GM19023 (cell line): Measurements from ENCODE around the gene ZKSCAN7.
A peak's percentile ranks its signal among the peaks of the same experiment; 100 is the strongest.
"Not testable (repeated sequence)": the region's sequence is repeated elsewhere in the genome, so short reads cannot be mapped to it uniquely, and the experiment has no call there.

Experiments used
- ATAC-seq: cut with Tn5 transposase; IDR thresholded peaks from one replicate; pipeline ENCODE4 v1.9.1; 2021; ENCODE audit warnings: mild to moderate bottlenecking, moderate library complexity; ENCODE audit not compliant: unreplicated experiment

ZKSCAN7 gene

DNA sequence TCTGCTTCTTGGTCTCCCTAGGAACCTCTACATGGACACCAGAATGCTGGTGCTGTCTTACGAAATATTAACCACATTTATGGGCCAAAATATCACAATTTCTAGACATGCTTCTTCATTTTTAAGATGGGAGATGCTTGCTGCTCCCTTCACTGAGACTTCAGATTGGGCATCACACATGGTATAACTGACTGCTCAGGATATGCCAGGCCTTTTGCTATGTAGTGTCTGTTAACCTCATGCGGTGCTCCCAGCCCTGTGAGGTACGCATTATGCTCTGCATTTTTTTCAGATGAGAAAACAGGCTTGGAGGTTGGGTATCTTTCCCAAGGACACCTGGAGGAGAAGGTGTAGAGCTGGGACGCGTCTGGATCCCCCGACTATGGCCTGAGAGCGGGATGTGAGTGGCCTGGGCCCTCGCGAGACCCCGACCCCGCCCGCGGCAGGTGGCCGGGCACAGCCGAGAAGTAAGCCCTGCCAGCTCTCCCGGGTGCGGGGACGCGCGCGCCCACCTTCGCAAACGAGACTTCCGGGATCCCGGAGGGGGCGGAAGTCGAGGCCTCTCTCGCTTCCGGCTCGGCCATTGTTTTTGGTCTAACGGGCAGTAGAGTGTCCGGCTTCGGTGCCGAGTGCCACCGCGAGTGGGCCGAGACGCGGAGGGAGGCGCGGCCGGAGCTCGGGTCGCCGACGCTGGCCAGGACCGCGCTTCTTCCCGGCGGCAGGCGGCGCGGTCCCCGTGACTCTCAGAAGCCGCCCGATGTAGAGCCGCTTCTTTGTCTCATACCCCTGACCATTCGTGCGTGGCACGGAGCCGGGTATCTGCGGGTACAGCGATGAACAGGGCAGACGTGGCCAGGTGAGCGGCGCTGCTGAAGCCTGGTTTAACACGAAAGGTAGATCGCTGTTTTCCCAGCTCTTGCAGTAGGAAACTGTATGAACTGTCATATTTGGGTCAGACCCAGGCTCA lies at the start of gene ZKSCAN7:
Gene ZKSCAN7, plus strand, starts transcription at position 568 of the 967 bp plus-strand sequence. CDS start 1,855 bp downstream, outside the sequence.
- peak; percentile 73 for ATAC-seq

DNA sequence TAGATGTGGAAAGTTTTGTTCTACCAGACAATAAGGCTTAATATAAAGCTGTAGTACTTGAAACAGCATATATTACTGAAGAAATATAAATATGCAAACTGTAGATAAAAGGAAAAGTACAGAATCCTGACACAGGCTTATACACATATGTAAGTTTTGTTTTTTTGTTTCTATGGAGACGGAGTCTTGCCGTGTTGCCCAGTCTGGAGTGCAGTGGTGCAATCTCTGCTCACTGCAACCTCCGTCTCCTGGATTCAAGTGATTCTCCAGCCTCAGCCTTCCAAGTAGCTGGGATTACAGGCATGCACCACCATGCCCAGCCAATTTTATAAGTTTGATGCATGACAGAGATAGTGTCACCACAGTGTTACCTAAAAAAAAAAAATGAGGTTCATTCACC lies 48.4 kb upstream of the ZKSCAN7 start:
- ATAC-seq: no peak

DNA sequence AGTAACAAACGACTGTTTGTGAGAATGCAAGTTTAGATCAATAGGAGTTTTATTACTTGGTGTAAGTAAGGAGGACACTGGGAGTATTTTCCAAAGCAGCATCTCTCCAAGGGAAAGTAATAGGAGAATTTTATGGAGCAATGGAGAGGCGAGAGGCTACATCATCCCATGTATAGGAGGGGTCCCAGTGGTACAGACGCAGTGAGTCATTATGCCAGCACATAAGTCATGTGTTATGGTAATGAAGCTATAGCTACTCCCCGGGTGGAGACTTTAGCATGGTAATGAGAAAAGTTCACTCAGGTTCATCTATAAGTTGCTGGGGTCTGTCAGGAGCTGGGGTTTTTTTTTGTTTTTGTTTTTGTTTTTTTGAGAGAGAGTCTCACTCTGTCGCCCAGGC lies 48.0 kb upstream of the ZKSCAN7 start:
- ATAC-seq: no peak

DNA sequence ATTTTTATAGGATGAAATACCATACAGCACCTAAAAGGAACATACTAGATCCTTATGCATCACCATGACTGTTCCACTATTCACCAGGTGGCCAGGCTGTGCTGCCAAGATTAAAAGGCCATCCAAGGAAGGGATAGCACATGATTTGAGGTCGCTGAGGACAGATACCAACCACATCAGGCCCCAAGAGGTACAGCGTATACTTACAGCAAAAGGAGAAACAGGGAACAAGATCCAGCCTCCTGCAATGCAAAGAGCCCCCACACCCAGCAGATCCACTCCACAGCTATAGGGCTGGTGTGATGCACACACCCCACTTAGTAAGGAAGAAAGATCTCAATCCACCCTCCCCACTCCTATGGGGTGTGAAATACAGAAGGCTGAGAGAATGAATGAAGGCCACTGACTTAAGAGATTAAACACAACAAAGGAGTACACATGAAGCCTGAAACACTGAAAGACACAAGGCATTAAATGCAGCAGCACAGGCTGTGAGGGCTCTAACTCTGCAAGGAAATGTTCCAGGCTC lies 45.5 kb upstream of the ZKSCAN7 start:
- ATAC-seq: no peak

DNA sequence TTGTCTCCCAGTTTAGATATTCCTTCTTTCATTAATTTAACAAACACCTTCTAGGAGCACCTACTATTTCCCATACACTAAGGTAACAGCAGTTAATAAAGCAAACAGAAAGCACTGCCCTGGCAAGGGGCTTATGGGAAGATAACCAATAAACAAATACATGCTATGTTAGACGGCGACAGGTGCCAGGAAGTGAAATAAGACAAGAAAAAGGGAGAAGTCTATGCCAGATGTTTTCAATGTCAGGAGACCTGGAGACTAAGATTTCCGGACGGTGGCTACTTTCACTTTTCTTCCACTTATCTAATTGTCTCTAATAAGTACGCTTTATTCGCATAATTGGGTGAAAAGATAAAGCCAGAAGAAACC lies 45.0 kb upstream of the ZKSCAN7 start:
- ATAC-seq: peak; percentile 41

DNA sequence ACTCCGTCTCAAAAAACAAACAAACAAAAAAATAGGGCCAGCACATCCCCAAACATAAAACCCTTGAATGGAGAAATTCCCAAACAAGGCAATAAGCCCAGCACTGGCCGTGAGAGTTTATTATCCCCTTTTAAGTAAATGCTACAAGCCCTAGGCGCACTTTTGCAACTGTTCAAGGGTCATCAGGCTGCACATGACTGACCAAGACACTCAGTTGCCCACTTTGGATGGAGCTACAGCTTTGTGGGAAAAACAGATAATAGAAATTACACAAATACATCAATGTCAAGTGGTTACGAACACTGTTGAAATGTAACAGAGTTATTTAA lies 43.8 kb upstream of the ZKSCAN7 start:
- no peak for ATAC-seq

DNA sequence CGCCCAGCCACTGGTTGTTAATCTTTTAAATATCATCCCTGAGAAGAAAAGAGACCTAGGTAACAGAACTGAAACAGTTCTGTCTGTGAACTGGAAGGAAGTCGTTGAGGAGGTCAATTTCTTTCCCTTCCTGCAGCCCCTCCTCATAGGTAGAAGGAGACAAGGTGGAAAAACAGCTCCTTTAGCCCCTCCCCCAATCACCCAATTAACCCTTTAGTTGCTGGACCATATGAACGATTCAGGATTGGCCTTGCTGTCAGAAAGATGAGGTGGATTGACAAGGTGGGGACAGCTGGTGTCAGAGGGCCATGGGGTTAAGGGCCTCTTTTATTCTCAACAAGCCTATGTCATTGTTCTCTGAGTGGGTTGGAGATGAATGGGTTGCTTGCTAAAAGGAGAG lies 41.5 kb upstream of the ZKSCAN7 start:
- no peak for ATAC-seq

DNA sequence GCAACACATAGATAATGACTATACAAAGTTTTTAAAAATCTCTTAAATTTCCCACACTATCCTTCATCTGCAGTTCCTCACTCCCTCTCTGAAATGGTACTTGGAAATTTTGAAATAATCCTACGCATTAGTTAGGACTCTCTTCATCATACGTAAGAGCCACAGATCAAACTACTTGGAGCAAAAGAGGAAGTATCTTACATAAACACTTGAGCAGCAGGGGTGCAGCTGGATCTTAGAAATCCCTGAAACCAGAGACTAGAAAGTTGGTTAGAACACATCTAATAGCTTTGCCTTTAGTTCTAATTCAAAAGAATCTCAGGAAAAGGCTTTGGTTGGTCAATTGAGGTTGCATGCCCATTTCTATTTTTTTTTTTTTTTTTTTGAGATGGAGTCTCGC lies 38.8 kb upstream of the ZKSCAN7 start:
- no peak for ATAC-seq

DNA sequence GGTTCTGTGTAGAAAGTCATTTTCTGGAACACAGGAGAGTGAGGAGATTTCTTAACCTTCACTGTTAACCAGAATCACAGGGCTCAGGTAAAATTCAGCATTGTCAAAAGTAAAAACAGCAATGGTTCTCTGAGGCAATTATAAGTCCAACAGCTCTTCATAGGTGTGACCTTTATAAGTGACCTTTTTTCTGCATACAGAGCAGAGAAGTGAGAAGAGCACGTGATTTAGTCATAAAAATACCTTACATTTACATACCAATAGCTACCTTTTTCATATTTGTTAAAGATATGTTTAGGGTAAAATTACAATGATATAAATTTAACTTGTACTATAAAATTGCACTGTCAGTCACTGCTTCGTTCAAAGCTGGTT lies 36.2 kb upstream of the ZKSCAN7 start:
- ATAC-seq: no peak

DNA sequence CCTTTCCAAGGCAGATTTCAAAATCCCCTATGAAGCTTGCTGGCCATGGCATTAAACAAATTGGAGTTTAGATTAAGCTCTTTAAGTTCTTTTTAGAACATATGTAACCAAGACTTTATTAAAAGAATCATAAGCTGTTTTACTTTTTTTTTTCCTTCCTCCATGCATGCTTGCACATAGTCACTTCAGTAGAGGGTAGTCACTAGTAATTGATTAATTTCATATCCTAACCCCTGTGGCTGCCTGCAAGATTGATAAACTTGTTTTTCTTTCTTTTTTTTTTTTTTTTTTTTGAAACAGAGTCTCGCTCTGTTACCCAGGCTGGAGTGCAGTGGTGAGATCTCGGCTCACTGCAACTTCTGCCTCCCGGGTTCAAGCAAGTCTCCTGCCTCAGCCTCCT lies 33.3 kb upstream of the ZKSCAN7 start:
- no peak for ATAC-seq

DNA sequence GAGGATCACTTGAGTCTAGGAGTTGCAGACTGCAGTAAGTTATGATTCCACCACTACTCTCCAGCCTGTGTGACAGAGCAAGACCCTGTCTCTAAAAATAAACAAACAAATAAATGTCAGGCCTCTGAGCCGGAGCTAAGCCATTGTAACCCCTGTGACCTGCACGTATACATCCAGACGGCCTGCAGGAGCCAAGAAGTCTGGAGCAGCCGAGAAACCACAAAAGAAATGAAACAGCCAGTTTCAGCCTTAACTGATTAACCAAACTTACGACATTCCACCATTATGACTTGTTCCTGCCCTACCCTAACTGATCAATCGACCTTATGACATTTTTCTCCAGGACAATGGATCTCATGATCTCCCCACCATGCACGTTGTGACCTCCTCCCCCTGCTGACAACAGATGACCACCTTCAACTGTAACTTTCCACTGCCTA lies 32.5 kb upstream of the ZKSCAN7 start:
- ATAC-seq: no peak

DNA sequence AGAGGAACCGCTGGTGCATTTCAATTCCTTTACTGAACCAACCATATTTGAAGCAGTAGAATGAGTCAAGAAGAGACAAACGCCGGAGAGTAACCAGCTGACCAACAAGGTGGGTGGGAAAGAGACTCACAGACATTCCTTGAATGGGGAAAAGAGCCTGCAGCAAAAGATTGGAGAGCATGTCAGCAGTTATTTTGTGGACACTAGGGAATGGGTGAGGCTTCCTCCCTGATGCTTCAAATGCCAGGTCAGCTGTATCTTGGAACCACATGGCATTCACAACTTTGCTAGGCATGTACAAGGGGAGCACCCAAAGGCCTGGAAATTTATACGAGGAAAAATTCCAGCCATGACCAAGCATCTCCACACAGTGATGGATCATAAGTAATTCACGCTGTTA lies 29.9 kb upstream of the ZKSCAN7 start:
- ATAC-seq: no peak

DNA sequence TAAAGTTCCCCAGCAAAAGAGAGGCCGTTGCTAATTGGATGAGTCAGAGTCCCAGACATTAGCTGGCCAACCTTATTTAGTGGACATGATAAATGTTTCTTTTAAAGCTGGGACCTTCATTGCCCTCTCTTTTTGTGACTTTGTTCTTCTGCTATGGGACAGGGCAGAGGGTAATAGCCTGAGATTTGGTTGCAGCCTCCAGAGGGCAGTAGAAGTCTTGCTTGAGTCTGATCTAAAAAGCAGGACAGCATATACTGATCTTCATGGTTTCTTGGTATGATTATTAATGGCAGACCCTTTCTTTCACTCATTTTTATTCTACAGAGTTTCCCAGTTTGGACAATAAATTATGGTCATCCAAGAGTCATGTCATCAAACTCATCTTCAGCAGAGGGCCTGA lies 25.1 kb upstream of the ZKSCAN7 start:
- no peak for ATAC-seq

DNA sequence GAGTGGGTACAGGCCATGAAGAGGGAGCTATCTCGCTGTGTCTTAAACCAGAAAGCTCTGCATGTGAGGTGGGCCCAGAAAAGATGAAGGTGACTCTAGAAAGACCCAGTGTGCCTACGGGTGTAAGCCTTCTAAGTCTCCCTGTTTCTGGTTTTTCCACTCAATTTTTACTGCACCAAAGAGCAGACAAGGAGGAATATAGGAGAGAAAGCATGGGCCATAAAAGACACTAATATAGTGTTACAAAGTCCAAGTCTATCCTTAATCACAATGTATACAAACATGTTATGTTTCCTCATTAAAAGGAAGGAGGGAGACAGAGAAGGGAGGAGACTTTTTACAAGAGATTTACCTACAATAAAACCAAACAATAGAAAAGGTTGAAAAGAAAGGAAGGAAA lies 24.1 kb upstream of the ZKSCAN7 start:
- no peak for ATAC-seq

DNA sequence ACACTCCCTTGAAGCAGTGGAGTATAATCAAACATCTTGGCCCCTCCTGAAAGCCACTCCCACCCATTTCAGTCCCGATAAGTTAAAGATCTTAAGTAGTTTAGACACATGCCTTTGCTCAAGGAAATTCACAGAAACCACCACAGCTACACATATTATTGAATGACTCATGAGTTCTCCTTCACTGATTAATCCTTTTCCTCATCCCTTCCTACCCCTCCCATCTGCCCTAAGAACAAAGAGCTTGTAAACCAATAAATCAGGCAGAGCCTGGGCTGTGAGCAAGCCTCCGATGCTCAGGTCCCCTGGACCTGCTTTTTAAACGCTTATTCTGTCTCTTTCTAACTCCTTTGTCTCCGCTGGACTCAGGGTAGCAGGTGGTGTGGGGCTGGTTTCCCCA lies 20.3 kb upstream of the ZKSCAN7 start:
- ATAC-seq: not testable (repeated sequence)

DNA sequence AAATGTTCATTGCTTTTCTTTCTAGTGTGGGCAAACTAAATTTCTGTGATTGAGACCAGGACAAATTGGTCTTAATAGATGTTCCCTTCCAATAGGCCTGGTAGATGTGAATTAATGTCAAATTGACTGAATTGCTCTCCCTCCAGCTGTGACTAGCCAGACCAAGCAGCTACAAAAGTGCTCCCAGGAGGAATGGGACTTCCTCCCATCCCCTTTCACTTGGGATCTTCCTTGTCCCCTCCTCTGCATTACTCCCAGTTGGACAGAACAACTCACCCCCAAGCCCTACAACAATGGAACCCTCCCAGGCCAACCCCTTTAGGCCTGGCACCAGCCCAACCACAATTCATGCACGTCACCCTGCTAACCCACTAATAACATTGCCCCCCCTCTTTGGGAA lies 19.6 kb upstream of the ZKSCAN7 start:
- no peak for ATAC-seq

DNA sequence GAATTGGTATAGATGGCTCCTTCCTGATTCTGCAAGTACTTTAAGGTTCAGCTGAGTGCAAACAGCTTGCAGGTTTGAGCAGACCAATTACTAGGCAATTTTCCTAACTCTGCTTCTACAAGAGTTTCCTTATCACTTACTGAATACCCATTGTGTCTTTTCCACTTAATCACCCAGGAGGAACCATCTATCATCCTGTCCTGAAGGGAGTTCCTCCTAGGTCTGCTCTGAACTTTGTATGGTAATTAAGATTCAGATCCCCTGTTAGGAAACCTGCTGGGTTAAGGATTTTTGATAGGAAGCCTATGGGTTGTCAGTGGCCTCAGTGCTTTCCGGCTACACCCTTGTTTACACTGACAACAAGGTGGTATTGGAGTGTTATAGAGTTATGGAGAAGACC lies 10.2 kb upstream of the ZKSCAN7 start:
- ATAC-seq: not testable (repeated sequence)

DNA sequence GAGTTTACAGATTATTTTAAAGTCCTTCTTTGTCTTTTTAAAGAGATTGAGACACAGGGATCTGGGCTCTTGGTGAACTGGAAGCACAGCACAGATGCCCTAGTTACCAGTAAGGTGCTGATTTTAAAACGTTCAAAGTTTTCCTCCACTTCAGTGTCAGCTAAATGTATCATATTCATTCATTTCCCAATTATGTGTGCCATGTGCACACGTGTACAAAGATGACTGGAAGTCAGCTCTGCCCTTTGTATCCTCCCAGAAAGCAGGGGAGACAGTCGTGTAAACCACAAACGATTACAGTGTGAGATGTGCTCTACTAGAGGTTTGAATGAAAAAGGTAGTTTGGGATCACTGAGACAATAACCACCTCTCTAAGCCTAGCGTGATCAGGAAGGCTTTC lies 730 bp downstream of the ZKSCAN7 start:
- ATAC-seq: no peak

DNA sequence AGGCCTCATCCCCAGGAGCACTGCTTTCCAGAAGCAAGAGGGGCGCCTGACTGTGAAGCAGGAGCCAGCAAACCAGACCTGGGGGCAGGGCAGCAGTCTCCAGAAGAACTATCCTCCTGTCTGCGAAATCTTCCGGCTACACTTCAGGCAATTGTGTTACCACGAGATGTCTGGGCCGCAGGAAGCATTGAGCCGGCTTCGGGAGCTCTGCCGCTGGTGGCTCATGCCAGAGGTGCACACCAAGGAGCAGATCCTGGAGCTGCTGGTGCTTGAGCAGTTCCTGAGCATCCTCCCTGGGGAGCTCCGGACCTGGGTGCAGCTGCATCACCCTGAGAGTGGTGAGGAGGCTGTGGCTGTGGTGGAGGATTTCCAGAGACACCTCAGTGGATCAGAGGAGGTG lies 2.1 kb downstream of the ZKSCAN7 start:
- no peak for ATAC-seq

DNA sequence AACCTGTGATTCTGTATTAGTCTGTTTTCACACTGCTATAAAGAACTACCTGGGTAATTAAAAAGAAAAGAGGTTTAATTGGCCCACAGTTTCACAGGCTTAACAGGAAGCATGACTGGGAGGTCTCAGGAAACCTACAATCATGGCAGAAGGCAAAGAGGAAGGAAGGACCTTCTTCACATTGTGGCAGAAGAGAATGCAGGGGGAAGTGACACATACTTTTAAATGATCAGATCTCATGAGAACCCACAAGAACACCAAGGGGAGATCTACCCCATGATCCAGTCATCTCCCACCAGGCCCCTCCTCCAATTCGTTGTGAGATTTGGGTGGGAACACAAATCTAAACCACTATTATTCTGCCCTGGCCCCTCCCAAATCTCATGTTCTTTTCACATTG lies 6.1 kb downstream of the ZKSCAN7 start:
- no peak for ATAC-seq

DNA sequence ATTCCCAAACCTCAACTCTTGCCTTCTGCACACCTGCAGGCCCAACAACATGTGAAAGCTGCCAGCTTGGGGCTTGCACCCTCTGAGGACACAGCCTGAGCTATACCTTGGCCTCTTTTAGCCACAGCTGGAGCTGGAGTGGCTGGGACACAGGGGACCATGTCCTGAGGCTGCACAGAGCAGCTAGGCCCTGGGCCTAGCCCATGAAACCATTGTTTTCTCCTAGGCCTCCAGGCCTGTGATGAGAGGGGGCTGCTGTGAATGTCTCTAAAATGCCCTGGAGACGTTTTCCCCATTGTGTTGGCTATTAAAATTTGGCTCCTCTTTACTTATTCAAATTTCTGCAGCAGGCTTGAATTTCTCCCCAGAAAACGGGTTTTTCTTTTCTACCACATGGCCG lies 7.2 kb downstream of the ZKSCAN7 start:
- no peak for ATAC-seq

DNA sequence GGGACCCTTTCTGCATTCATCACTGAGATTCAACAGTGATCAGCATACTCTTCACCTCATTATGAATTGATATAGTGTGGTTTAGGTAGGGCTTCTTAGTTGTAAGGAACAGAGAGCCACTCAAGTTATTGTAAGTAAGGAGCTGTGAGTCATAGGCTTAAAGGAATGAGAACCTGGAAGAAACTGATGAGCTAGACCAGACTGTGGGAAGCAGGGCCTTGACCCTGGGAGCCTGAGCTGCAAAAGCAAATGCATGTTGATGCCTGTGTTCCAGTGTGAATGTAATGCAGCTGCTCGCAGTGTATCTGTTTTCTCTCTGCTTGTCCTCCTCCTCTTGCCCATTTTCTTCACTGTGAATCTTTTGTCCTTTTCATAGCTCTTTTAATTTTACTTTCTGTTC lies 13.6 kb downstream of the ZKSCAN7 start:
- no peak for ATAC-seq

DNA sequence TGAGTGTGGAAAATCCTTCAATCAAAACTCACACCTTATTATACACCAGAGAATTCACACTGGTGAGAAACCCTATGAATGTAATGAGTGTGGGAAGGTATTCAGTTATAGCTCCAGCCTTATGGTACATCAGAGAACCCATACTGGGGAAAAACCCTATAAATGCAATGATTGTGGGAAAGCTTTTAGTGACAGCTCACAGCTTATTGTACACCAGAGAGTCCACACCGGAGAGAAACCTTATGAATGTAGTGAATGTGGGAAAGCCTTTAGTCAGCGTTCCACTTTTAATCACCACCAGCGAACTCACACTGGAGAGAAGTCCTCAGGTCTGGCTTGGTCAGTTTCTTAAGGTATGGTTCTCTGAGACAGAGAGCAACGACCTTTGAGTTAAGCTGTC lies 16.0 kb downstream of the ZKSCAN7 start:
- no peak for ATAC-seq
